T follicular helper cell (primary cell): Measurements from ENCODE around the gene FLVCR2.
"Not testable (repeated sequence)": the region's sequence is repeated elsewhere in the genome, so short reads cannot be mapped to it uniquely, and the experiment has no call there.

ENCODE experiments used
- DNase-seq: peaks from one replicate; pipeline ENCODE4 v3.0.0-alpha.2; 2020; ENCODE audit warnings: low read depth

The FLVCR2 gene

DNA sequence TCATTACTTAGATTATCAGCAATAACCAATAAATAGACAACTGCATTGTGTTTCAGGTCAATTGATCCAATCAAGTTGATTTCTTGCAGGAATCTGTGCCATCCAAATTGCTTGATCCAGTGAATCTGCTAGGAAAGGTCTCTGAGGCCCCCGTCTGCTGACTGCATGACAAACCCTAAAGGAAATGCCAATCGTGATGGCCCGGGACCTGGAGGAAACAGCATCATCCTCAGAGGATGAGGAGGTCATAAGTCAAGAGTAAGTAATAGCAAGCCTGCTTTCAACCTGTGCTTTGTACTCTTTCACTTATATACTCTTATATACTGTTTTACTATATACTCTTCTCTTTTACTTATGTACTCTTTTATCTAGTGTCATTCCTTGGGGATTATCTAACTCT lies 84.5 kb downstream of the FLVCR2 start:
- DNase-seq, result no peak

DNA sequence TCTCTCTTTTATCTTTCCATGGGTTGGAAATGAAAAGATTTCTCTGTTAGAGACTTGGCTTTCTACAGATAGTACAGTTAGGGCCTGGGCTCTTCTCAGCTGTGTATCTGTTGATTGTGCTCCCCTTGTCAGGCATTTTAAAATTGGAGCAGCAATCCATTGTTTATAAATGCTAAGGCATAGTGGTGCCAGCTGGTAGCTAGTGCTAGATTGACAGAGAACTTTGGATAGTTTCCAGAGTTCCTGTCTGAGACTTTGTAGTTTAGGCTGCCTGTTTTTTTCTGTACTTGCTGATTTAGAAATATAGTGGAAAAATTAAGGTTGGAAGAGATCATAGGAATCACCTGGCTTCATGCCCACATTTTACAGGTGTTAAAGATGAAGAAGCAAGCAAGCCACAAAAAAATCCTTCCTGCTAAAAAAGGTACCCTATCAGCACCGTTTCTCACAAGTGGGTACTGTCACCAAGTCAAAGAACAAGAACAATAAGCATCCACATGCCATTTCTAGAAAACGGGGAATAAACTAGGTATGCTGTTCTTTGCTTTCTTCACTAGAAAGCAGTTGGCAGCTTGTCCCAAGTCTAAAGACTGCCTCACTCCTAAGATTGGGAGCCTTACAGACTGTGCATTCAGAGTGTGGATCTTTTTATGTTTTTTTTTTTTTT lies 88.8 kb downstream of the FLVCR2 start:
- no peak for DNase-seq

- DNase-seq, result no peak
Observed at GRCh38 chr14:75672605-75673192, 94.3 kb downstream of the FLVCR2 start.

- DNase-seq, result no peak
Observed at GRCh38 chr14:75673345-75674035, 95.1 kb downstream of the FLVCR2 start.

DNA sequence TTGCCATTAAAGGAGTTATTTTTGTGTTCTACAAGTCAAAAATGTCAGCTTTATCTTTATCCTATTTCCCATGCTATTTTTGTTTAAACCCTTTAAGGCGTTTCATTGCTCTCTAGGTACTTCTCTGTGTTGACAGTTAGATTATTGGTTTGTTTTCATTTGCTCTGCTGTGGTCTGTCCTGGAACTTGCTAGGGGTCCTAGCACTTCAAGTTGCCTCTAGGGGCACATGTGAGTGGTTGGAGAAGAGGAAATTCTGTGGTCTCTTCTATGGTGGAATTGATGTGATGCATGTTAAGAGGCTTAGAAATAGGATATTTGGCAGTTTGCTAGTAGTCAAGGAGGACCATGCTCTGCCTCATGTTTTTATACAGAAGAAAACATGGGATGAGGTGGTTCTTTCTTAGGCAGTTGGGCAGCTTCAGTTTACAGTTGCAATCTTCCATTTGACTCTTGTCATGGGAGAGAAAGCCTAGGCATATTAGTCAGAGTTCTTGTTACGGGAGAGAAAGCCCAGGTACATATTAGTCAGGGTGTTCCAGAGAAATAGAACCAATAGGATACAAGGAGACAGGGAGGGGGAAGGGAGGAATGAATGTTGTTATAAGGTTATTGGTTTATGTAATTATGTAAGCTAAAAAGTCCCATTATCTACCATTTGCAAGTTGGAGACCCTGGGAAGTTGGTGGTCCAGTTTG lies 97.0 kb downstream of the FLVCR2 start:
- DNase-seq, result no peak

- DNase-seq, result no peak
Observed at GRCh38 chr14:75685910-75686309, 107.5 kb downstream of the FLVCR2 start.

GRCh38 chr14:75689012-75689411 lies 110.6 kb downstream of the FLVCR2 start:
- no peak for DNase-seq

- DNase-seq, result no peak
Observed at GRCh38 chr14:75690010-75690409, 111.6 kb downstream of the FLVCR2 start.

- not testable (repeated sequence) for DNase-seq
Observed at GRCh38 chr14:75695025-75695424, 116.6 kb downstream of the FLVCR2 start.

GRCh38 chr14:75697386-75697785 lies 119.0 kb downstream of the FLVCR2 start:
- DNase-seq, result no peak
